Measurements from ENCODE around the gene CARD14.
"Not testable (repeated sequence)": the region's sequence is repeated elsewhere in the genome, so short reads cannot be mapped to it uniquely, and the experiment has no call there.

CARD14 gene

GRCh38 chr17:80151333-80151732, 18.5 kb upstream of the CARD14 start:
- DNase-seq (ENCODE audit: low spot score): no peak

GRCh38 chr17:80152081-80152702, 17.6 kb upstream of the CARD14 start:
- no peak for DNase-seq (ENCODE audit: low spot score)

GRCh38 chr17:80153004-80153403, 16.8 kb upstream of the CARD14 start:
- no peak for DNase-seq (ENCODE audit: low spot score)

GRCh38 chr17:80154166-80154565, 15.7 kb upstream of the CARD14 start:
- DNase-seq (ENCODE audit: low spot score): no peak

GRCh38 chr17:80155600-80155999, 14.2 kb upstream of the CARD14 start:
- not testable (repeated sequence) for DNase-seq (ENCODE audit: low spot score)

- DNase-seq (ENCODE audit: low spot score): no peak
Observed at GRCh38 chr17:80158846-80159245, 11.0 kb upstream of the CARD14 start.

- DNase-seq (ENCODE audit: low spot score): no peak
Observed at GRCh38 chr17:80160536-80160935, 9.3 kb upstream of the CARD14 start.

- DNase-seq (ENCODE audit: low spot score): no peak
Observed at GRCh38 chr17:80163336-80163735, 6.5 kb upstream of the CARD14 start.

- DNase-seq (ENCODE audit: low spot score): no peak
Observed at GRCh38 chr17:80164185-80164584, 5.6 kb upstream of the CARD14 start.

- DNase-seq (ENCODE audit: low spot score): no peak
Observed at GRCh38 chr17:80166446-80166845, 3.4 kb upstream of the CARD14 start.

- no peak for DNase-seq (ENCODE audit: low spot score)
Observed at GRCh38 chr17:80168371-80168770, 1.5 kb upstream of the CARD14 start.

- DNase-seq (ENCODE audit: low spot score): no peak
Observed at GRCh38 chr17:80169107-80169506, 723 bp upstream of the CARD14 start.

- DNase-seq (ENCODE audit: low spot score): no peak
Observed at GRCh38 chr17:80171681-80172080, 1.9 kb downstream of the CARD14 start.

GRCh38 chr17:80173126-80173525, 3.3 kb downstream of the CARD14 start:
- no peak for DNase-seq (ENCODE audit: low spot score)

GRCh38 chr17:80173916-80174315, 4.1 kb downstream of the CARD14 start:
- no peak for DNase-seq (ENCODE audit: low spot score)

GRCh38 chr17:80176757-80177156, 6.9 kb downstream of the CARD14 start:
- no peak for DNase-seq (ENCODE audit: low spot score)

- DNase-seq (ENCODE audit: low spot score): no peak
Observed at GRCh38 chr17:80177986-80178595, 8.3 kb downstream of the CARD14 start.

- no peak for DNase-seq (ENCODE audit: low spot score)
Observed at GRCh38 chr17:80180192-80180591, 10.4 kb downstream of the CARD14 start.

GRCh38 chr17:80181431-80181830, 11.6 kb downstream of the CARD14 start:
- DNase-seq (ENCODE audit: low spot score): no peak

GRCh38 chr17:80182118-80182844, 12.5 kb downstream of the CARD14 start:
- DNase-seq (ENCODE audit: low spot score): peak; percentile 5

GRCh38 chr17:80182845-80183223, 13.0 kb downstream of the CARD14 start:
- DNase-seq (ENCODE audit: low spot score): no peak

GRCh38 chr17:80183581-80184422, 14.0 kb downstream of the CARD14 start:
- DNase-seq (ENCODE audit: low spot score): no peak

GRCh38 chr17:80184423-80184714, 14.5 kb downstream of the CARD14 start:
- no peak for DNase-seq (ENCODE audit: low spot score)

Data from HuH-7.5 (cell line).